Neural crest cell (in vitro differentiated cells): ENCODE measurements around the gene GNG14. TPM values are rescaled to one million over a fixed set of nuclear protein-coding genes. Genes with fewer than 3 reads are reported as not detected.

Experiments used
- DNase-seq: peaks from one replicate; pipeline ENCODE4 v3.0.0; 2021; ENCODE audit warnings: low read depth, mixed read lengths, low spot score
- H3K27ac Mint-ChIP-seq: one replicate; pipeline ENCODE4 v1.8.0; 2021; ENCODE audit warnings: mild to moderate bottlenecking, mixed read lengths; ENCODE audit not compliant: unreplicated experiment
- H3K27me3 Mint-ChIP-seq: 2 replicates; pipeline ENCODE4 v1.8.0; 2021; ENCODE audit warnings: low read depth, mild to moderate bottlenecking, mixed read lengths
- H3K36me3 Mint-ChIP-seq: 2 replicates; pipeline ENCODE4 v1.8.0; 2021; ENCODE audit warnings: low read depth, mild to moderate bottlenecking, mixed read lengths
- H3K4me1 Mint-ChIP-seq: 2 replicates; pipeline ENCODE4 v1.8.0; 2021; ENCODE audit warnings: mixed read lengths
- H3K4me3 Mint-ChIP-seq: one replicate; pipeline ENCODE4 v1.8.0; 2021; ENCODE audit warnings: mild to moderate bottlenecking, mixed read lengths
- H3K9me3 Mint-ChIP-seq: 2 replicates; pipeline ENCODE4 v1.8.0; 2021; ENCODE audit warnings: mixed read lengths
- total RNA-seq: library from RNA; stranded (reverse); gene quantifications from 2 replicates; pipeline ENCODE4 v1.2.1, GENCODE V29; 2021
- TF ChIP-seq, protein P1 (sequence below): fragments of 200-600 bp; sonication (generic); conservative IDR thresholded peaks from 2 replicates; pipeline ENCODE4 v1.5.0; 2021; ENCODE audit warnings: antibody characterized with exemption, mild to moderate bottlenecking

GNG14 gene
- total RNA-seq, 1 donor from 2014 or later: not detected

- peak overlapping the region; percentile 62 for H3K4me3 Mint-ChIP-seq
- H3K36me3 Mint-ChIP-seq: peaks cover 20% of the 10 kb centered on the region
- no peaks in the 10 kb centered on the region for H3K9me3 Mint-ChIP-seq
- DNase-seq: no peak
- TF ChIP-seq, protein P1, sequence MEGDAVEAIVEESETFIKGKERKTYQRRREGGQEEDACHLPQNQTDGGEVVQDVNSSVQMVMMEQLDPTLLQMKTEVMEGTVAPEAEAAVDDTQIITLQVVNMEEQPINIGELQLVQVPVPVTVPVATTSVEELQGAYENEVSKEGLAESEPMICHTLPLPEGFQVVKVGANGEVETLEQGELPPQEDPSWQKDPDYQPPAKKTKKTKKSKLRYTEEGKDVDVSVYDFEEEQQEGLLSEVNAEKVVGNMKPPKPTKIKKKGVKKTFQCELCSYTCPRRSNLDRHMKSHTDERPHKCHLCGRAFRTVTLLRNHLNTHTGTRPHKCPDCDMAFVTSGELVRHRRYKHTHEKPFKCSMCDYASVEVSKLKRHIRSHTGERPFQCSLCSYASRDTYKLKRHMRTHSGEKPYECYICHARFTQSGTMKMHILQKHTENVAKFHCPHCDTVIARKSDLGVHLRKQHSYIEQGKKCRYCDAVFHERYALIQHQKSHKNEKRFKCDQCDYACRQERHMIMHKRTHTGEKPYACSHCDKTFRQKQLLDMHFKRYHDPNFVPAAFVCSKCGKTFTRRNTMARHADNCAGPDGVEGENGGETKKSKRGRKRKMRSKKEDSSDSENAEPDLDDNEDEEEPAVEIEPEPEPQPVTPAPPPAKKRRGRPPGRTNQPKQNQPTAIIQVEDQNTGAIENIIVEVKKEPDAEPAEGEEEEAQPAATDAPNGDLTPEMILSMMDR: no peak
- no peak overlapping the region for H3K27ac Mint-ChIP-seq
- H3K27me3 Mint-ChIP-seq: no peaks in the 10 kb centered on the region
- peaks cover 6% of the 10 kb centered on the region for H3K4me1 Mint-ChIP-seq
Measured at GRCh38 chr19:12715929-12716328, 28.1 kb downstream of the GNG14 start.

DNA sequence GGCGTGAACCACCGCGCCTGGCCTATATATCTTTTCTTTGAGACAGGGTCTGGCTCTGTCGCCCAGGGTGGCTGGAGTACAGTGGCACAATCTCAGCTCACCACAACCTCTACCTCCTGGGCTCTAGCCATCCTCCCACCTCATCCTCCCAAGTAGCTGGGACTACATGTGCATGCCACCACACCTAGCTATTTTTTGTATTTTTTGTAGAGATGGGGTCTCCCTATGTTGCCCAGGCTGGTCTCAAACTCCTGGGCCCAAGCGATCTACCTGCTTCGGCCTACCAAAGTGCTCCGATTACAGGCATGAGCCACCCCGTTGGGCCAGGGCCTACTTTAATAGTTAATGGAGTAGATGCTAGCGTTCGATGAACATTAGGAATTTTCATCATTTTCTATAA is 32.5 kb downstream of the GNG14 start:
- TF ChIP-seq, protein P1: no peak
- no peak for DNase-seq
- H3K27me3 Mint-ChIP-seq: peaks cover 10% of the 10 kb centered on the region
- peaks cover 16% of the 10 kb centered on the region for H3K36me3 Mint-ChIP-seq
- no peaks in the 10 kb centered on the region for H3K9me3 Mint-ChIP-seq
- H3K4me1 Mint-ChIP-seq: peaks cover 35% of the 10 kb centered on the region
- H3K4me3 Mint-ChIP-seq: peak overlapping the region; percentile 82
- H3K27ac Mint-ChIP-seq: peak overlapping the region; percentile 78

- Mint-ChIP-seq H3K27ac (peak overlapping the region; percentile 96), H3K9me3 (no peaks in the 10 kb centered on the region), H3K4me1 (peaks cover 35% of the 10 kb centered on the region), H3K4me3 (peak overlapping the region; percentile 100), H3K36me3 (peaks cover 16% of the 10 kb centered on the region), H3K27me3 (peaks cover 10% of the 10 kb centered on the region)
- no peak for DNase-seq
- TF ChIP-seq, protein P1: no peak
Measured at GRCh38 chr19:12720851-12721655, 33.3 kb downstream of the GNG14 start.

- peak overlapping the region; percentile 100 for H3K27ac Mint-ChIP-seq
- peak overlapping the region; percentile 100 for H3K4me3 Mint-ChIP-seq
- H3K9me3 Mint-ChIP-seq: no peaks in the 10 kb centered on the region
- H3K4me1 Mint-ChIP-seq: peaks cover 40% of the 10 kb centered on the region
- peak; percentile 49 for DNase-seq
- TF ChIP-seq, protein P1: no peak
- H3K27me3 Mint-ChIP-seq: peaks cover 10% of the 10 kb centered on the region
- peaks cover 11% of the 10 kb centered on the region for H3K36me3 Mint-ChIP-seq
Measured at GRCh38 chr19:12721656-12722565, 34.1 kb downstream of the GNG14 start.

GRCh38 chr19:12722566-12723380 is 35.0 kb downstream of the GNG14 start:
- Mint-ChIP-seq H3K36me3 (peaks cover 12% of the 10 kb centered on the region), H3K27me3 (peaks cover 10% of the 10 kb centered on the region), H3K4me1 (peaks cover 40% of the 10 kb centered on the region), H3K9me3 (no peaks in the 10 kb centered on the region), H3K4me3 (peak overlapping the region; percentile 100), H3K27ac (peak overlapping the region; percentile 100)
- TF ChIP-seq, protein P1: no peak
- peak; percentile 91 for DNase-seq
